Natural killer cell treated with Interleukin-12 subunit alpha and Interleukin-12 subunit beta and Interleukin-15 and Interleukin-18, amount 100 ng/mL, for 72 hours (primary cell): Measurements from ENCODE around the gene P2RX5. TPM values are rescaled to one million over a fixed set of nuclear protein-coding genes. Genes with fewer than 3 reads are reported as not detected.
"Not testable (repeated sequence)": the region's sequence is repeated elsewhere in the genome, so short reads cannot be mapped to it uniquely, and the experiment has no call there.

ENCODE experiments used
- ATAC-seq, 2 donors: fragments of 150-1000 bp; cut with Tn5 transposase in 1 of 2; sonication (Bioruptor Pico), chemical (Tn5 transposase) in 1 of 2; 2 replicates each; pipeline ENCODE4 v1.10.0; 2021
- DNase-seq: peaks from one replicate; pipeline ENCODE4 v3.0.0; 2022; ENCODE audit warnings: low spot score
- H3K27ac Mint-ChIP-seq, 2 donors: 1 replicate in 1 of 2; 2 replicates in 1 of 2; pipeline ENCODE4 v1.8.0; 2022; ENCODE audit warnings: mixed read lengths in 2 of 2, mild to moderate bottlenecking in 1 of 2, moderate library complexity in 1 of 2
- H3K27me3 Mint-ChIP-seq, 2 donors: 1 replicate in 1 of 2; 2 replicates in 1 of 2; pipeline ENCODE4 v1.8.0; 2022; ENCODE audit warnings: mixed read lengths in 2 of 2
- H3K36me3 Mint-ChIP-seq: one replicate; pipeline ENCODE4 v1.8.0; 2022; ENCODE audit warnings: mixed read lengths
- H3K4me1 Mint-ChIP-seq, 2 donors: 1 replicate in 1 of 2; 2 replicates in 1 of 2; pipeline ENCODE4 v1.8.0; 2022; ENCODE audit warnings: low read depth in 2 of 2, mixed read lengths in 2 of 2, mild to moderate bottlenecking in 1 of 2
- H3K4me3 Mint-ChIP-seq: one replicate; pipeline ENCODE4 v1.8.0; 2022; ENCODE audit warnings: mixed read lengths
- H3K9me3 Mint-ChIP-seq: 2 replicates; pipeline ENCODE4 v1.8.0; 2022; ENCODE audit warnings: mixed read lengths
- total RNA-seq, 2 donors: library from RNA; stranded (reverse); gene quantifications; one replicate each; pipeline ENCODE4 v1.2.3, GENCODE V29; 2022

The P2RX5 gene
- 1,000 to 10,000 TPM; 2,596 to 3,366 TPM for total RNA-seq

DNA sequence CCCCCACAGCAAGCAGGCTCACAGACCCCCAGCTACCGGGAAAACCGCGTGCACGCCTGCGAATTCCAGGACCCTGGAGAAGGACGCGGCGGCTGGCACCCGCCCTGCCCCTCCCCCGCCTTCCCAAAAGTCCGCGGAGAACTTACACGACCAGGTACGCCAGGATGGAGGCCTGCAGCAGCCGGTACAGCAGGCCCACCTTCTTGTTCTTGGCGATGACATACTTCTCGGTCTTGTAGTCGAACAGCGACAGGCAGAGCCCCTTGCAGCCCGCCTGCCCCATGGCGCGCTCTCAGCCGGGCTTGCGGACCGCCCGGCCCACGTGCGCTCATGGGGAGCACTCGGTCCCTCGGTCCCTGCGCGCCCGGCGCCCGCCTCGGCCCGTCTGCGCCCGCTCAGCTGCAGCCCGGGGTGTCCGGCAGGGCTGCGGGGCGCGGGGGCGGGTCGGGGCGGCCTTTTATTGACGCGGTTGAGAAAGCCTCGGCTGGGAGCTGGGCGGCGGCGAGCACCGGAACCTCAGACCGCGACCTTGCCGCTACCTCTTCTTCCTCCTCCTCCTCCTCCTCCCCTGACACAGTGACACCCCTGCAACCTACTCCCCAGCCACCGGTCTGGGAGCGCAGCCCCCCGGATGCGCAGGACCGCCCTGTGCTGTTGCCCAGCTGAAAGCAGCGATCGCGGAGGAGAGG, at the start of gene P2RX5:
Gene P2RX5 (minus strand): TSS at position 433 of the 689 bp plus-strand sequence. CDS start 150 bp downstream, at position 283.
- H3K27me3 Mint-ChIP-seq = no peaks in the 10 kb centered on the region
- DNase-seq (peak; percentile 91), ATAC-seq (peak; percentile 80 to 85)
- H3K4me1 Mint-ChIP-seq = peaks cover 33 to 48% of the 10 kb centered on the region in 2 donors
- peak within 1 kb of the TSS; percentile 90 to 93 for H3K27ac Mint-ChIP-seq
- peak within 1 kb of the TSS; percentile 95 for H3K4me3 Mint-ChIP-seq
- peaks cover 34% of the 10 kb centered on the region for H3K36me3 Mint-ChIP-seq
- H3K9me3 Mint-ChIP-seq = no peaks in the 10 kb centered on the region

DNA sequence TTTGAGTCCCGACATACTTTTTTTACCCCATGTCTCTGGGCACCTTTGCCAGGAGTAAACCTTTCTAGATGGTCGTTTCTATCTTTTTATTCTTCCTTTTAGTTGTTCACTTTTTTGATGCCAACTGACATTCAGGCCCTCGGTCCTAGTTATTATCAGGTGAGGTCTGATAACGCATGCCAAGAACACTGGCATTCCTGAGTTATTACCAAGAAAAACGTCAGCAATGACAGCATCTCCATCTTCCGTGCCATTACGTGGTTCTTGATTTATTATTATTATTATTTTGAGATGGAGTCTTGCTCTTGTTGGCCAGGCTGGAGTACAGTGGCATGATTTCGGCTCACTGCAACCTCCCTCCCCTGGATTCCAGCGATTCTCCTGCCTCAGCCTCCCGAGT, 49.1 kb upstream of the P2RX5 start:
- H3K9me3 Mint-ChIP-seq = no peaks in the 10 kb centered on the region
- ATAC-seq (no peak), DNase-seq (no peak)
- H3K27me3 Mint-ChIP-seq = peaks cover 0 to 4% of the 10 kb centered on the region in 2 donors
- no peak overlapping the region for H3K4me3 Mint-ChIP-seq
- no peaks in the 10 kb centered on the region for H3K36me3 Mint-ChIP-seq
- H3K4me1 Mint-ChIP-seq = peaks cover 9 to 14% of the 10 kb centered on the region in 2 donors
- no peak overlapping the region for H3K27ac Mint-ChIP-seq

DNA sequence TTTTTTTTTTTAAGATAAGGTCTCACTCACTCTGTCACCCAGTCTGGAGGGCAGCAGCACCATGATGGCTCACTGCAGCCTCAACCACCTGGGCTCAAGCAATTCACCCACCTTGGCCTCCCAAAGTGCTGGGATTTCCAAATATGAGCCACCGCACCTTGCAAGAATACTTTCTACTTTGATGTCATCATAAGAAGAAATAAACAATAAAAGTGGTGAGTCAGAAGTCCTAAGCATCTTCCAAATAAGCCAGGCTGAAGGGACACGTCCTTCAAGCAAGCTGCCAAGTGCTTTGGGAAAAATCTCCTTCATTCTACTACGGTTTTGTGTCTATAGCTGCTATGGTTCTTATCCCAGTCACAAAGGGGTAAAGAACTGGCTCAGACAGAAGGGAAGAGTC, 48.1 kb upstream of the P2RX5 start:
- Mint-ChIP-seq H3K36me3 (no peaks in the 10 kb centered on the region), H3K27me3 (peaks cover 0 to 4% of the 10 kb centered on the region in 2 donors), H3K4me3 (no peak overlapping the region), H3K4me1 (peaks cover 19 to 24% of the 10 kb centered on the region in 2 donors), H3K27ac (peak overlapping the region in 1 of 2 donors; percentile 25), H3K9me3 (no peaks in the 10 kb centered on the region)
- ATAC-seq (no peak), DNase-seq (no peak)

DNA sequence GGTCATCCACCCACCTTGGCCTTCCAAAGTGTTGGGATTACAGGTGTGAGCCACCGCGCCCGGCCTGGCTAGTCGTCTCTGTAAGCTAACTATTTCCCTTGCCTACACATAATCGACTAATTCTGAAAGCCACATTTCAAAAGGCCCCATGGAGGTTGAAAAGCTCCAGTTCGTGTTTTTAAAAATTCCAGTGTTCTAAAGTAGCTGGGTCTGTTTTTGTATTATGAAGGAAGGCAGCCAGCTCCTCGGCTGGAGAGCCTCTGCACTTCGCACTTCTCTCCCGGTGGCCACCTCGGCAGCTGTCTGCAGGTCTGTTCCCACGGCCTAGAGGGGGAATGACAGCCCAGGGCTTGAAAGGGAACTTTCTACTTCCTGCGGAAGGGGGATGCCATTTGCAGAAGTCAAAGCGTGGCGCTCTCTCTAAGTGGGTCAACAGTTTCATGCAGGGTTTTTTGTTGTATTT, 44.7 kb upstream of the P2RX5 start:
- ATAC-seq = peak; percentile 63 to 76
- Mint-ChIP-seq H3K36me3 (no peaks in the 10 kb centered on the region), H3K27me3 (no peaks in the 10 kb centered on the region), H3K27ac (peak overlapping the region; percentile 60 to 85), H3K9me3 (no peaks in the 10 kb centered on the region), H3K4me3 (peak overlapping the region; percentile 70), H3K4me1 (peaks cover 41 to 42% of the 10 kb centered on the region in 2 donors)
- DNase-seq = peak; percentile 74

GRCh38 chr17:3739422-3740124, 43.6 kb upstream of the P2RX5 start:
- peak overlapping the region; percentile 70 for H3K4me3 Mint-ChIP-seq
- peaks cover 39 to 42% of the 10 kb centered on the region in 2 donors for H3K4me1 Mint-ChIP-seq
- DNase-seq (no peak), ATAC-seq (no peak)
- peak overlapping the region; percentile 47 to 89 for H3K27ac Mint-ChIP-seq
- H3K36me3 Mint-ChIP-seq = no peaks in the 10 kb centered on the region
- H3K27me3 Mint-ChIP-seq = no peaks in the 10 kb centered on the region
- H3K9me3 Mint-ChIP-seq = no peaks in the 10 kb centered on the region

GRCh38 chr17:3738562-3739295, 42.8 kb upstream of the P2RX5 start:
- H3K36me3 Mint-ChIP-seq = no peaks in the 10 kb centered on the region
- H3K27ac Mint-ChIP-seq = peak overlapping the region; percentile 47 to 89
- ATAC-seq = peak; percentile 62 to 63
- DNase-seq = no peak
- no peaks in the 10 kb centered on the region for H3K9me3 Mint-ChIP-seq
- H3K27me3 Mint-ChIP-seq = no peaks in the 10 kb centered on the region
- peaks cover 42 to 43% of the 10 kb centered on the region in 2 donors for H3K4me1 Mint-ChIP-seq
- H3K4me3 Mint-ChIP-seq = peak overlapping the region; percentile 38

DNA sequence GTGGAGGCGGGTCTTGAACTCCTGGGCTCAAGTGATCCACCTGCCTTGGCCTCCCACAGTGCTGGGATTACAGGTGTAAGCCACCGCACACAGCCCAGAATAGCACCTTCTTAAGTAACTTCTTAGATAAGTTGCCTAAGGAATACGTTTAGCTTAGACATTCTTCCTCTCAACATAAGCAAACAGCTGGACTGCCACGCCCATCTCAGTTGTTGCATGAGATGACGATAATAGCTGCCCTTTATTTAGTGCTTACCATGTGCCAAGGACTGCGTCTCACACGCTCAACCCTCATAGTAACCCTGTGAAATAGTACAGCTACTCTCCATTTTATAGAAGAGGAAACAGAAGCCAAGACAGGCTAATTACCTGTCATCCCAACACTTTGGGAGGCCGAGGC, 39.6 kb upstream of the P2RX5 start:
- Mint-ChIP-seq H3K4me1 (peaks cover 40 to 47% of the 10 kb centered on the region in 2 donors), H3K27ac (no peak overlapping the region), H3K36me3 (no peaks in the 10 kb centered on the region), H3K9me3 (no peaks in the 10 kb centered on the region), H3K4me3 (no peak overlapping the region), H3K27me3 (no peaks in the 10 kb centered on the region)
- ATAC-seq (no peak), DNase-seq (no peak)

- peak overlapping the region in 1 of 2 donors; percentile 81 for H3K27ac Mint-ChIP-seq
- not testable (repeated sequence) for H3K36me3 Mint-ChIP-seq, DNase-seq, H3K9me3 Mint-ChIP-seq, ATAC-seq, H3K4me3 Mint-ChIP-seq, H3K27me3 Mint-ChIP-seq
- H3K4me1 Mint-ChIP-seq = peaks cover 35 to 44% of the 10 kb centered on the region in 2 donors
These were observed 38.9 kb upstream of the P2RX5 start for GRCh38 chr17:3734911-3735276.

- DNase-seq (no peak), ATAC-seq (no peak)
- Mint-ChIP-seq H3K4me3 (no peak overlapping the region), H3K9me3 (no peaks in the 10 kb centered on the region), H3K4me1 (peaks cover 13 to 27% of the 10 kb centered on the region in 2 donors), H3K27me3 (no peaks in the 10 kb centered on the region), H3K27ac (peak overlapping the region in 1 of 2 donors; percentile 44), H3K36me3 (peaks cover 6% of the 10 kb centered on the region)
These were observed 36.3 kb upstream of the P2RX5 start for GRCh38 chr17:3732210-3732621.

DNA sequence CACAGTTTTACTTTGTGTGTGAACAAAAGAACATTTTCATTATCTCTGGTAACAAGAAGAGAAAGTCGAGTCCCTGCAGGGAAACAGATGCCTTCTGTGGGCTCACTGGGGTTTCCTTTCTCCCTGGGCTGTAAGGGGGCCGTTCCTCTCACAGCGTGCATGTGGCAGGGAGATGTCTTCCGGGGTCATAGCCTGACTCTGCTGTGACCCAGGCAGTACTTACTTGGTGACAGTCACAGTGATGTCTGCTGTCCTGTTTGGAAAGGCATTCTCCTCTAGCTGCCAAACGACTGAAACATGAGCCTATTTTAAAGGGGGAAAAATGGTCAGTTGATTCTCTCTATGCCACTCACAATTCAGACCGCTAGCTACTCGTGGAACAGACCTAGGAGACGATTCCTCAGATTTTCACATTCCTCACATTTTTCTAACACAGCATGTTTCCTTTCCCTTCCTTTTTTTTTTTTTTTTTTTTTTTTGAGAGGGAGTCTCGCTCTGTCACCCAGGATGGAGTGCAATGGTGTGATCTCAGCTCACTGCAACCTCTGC, 35.0 kb upstream of the P2RX5 start:
- H3K4me1 Mint-ChIP-seq = peaks cover 12 to 26% of the 10 kb centered on the region in 2 donors
- H3K9me3 Mint-ChIP-seq = no peaks in the 10 kb centered on the region
- H3K4me3 Mint-ChIP-seq = no peak overlapping the region
- H3K27me3 Mint-ChIP-seq = no peaks in the 10 kb centered on the region
- ATAC-seq (no peak), DNase-seq (no peak)
- H3K36me3 Mint-ChIP-seq = peaks cover 13% of the 10 kb centered on the region
- H3K27ac Mint-ChIP-seq = peak overlapping the region in 1 of 2 donors; percentile 85

DNA sequence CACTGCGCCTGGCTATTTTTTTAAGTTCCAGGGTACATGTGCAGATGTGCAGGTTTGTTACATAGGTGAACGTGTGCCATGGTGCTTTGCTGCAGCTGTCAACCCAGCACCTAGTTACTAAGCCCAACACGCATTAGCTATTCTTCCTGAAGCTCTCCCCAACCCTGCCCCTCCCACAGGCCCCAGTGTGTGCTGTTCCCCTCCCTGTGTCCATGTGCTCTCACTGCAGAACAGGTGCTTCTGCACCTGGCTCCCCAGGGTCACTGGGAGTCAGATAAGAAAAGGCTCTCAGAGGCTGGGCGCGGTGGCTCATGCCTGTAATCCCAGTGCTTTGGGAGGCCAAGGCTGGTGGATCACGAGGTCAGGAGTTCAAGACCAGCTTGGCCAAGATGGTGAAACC, 33.9 kb upstream of the P2RX5 start:
- H3K27ac Mint-ChIP-seq = no peak overlapping the region
- H3K9me3 Mint-ChIP-seq = no peaks in the 10 kb centered on the region
- DNase-seq = no peak
- peaks cover 19 to 34% of the 10 kb centered on the region in 2 donors for H3K4me1 Mint-ChIP-seq
- no peak for ATAC-seq
- peaks cover 22% of the 10 kb centered on the region for H3K36me3 Mint-ChIP-seq
- H3K27me3 Mint-ChIP-seq = no peaks in the 10 kb centered on the region
- no peak overlapping the region for H3K4me3 Mint-ChIP-seq

DNA sequence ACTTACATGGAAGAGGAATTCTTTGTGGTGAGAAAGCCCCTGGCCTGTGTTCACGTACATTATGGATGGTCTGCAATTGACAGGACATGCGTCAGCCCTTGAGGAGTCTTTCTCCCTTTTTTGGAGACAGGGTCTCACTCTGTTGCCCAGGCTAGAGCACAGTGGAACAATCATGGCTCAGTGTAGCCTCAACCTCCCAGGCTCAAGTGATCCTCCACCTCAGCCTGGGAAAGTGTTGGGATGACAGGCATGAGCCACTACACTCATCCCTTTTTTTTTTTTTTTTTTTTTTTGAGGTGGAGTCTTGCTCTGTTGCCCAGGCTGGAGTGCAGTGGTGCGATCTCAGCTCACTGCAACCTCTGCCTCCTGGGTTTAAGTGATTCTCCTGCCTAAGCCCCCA, 32.1 kb upstream of the P2RX5 start:
- ATAC-seq = not testable (repeated sequence)

DNA sequence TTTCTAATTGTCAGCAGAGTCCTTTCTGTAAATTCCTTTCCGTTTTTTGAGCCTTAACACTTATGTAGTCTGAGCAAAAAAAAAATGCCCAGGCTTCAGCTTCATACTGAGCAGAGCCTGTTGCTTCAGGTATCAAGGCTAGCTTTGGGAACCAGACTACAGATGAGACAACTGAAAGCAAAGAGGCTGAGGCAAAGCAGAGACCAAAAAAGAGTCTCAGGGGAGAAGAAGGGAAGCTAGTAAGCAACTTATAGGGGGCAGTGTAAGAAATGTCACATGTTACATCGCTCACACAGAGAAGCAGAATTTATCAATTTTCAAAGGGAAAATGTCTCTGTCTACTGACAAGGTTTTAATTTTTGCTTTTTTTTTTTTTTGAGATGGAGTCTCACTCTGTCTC, 31.1 kb upstream of the P2RX5 start:
- Mint-ChIP-seq H3K27ac (peak overlapping the region in 1 of 2 donors; percentile 43), H3K4me3 (peak overlapping the region; percentile 72), H3K27me3 (no peaks in the 10 kb centered on the region), H3K4me1 (peaks cover 38 to 39% of the 10 kb centered on the region in 2 donors), H3K9me3 (no peaks in the 10 kb centered on the region), H3K36me3 (peaks cover 40% of the 10 kb centered on the region)
- no peak for DNase-seq
- ATAC-seq = no peak

More for the DNA sequence above, 32.1 kb upstream of the P2RX5 start:
- H3K9me3 Mint-ChIP-seq, H3K27me3 Mint-ChIP-seq, H3K27ac Mint-ChIP-seq, DNase-seq: not testable (repeated sequence)
- peaks cover 28 to 35% of the 10 kb centered on the region in 2 donors for H3K4me1 Mint-ChIP-seq
- peak overlapping the region; percentile 72 for H3K4me3 Mint-ChIP-seq
- peaks cover 30% of the 10 kb centered on the region for H3K36me3 Mint-ChIP-seq
